ENCODE results near the gene FCHSD2.

DNA sequence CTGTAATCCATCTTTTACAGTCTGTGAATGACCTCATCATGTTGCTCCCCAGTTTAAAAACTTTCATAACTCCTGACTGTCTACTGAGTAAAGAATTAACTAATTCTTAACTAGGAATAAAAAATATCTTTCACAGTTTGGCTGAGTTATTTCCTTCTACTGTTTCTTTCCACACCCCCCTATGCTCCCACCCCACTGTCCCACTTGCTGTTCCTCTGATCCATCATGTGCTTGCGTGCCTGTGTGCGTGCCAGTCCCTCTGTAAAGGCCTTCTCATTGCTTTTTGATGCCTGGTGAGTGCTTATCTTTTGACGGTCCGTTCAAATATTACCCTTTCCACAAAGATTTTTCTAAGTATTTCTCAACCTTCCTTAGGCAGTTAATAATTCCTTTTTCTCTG is 272.3 kb downstream of the FCHSD2 start:
- TF ChIP-seq, protein P1, sequence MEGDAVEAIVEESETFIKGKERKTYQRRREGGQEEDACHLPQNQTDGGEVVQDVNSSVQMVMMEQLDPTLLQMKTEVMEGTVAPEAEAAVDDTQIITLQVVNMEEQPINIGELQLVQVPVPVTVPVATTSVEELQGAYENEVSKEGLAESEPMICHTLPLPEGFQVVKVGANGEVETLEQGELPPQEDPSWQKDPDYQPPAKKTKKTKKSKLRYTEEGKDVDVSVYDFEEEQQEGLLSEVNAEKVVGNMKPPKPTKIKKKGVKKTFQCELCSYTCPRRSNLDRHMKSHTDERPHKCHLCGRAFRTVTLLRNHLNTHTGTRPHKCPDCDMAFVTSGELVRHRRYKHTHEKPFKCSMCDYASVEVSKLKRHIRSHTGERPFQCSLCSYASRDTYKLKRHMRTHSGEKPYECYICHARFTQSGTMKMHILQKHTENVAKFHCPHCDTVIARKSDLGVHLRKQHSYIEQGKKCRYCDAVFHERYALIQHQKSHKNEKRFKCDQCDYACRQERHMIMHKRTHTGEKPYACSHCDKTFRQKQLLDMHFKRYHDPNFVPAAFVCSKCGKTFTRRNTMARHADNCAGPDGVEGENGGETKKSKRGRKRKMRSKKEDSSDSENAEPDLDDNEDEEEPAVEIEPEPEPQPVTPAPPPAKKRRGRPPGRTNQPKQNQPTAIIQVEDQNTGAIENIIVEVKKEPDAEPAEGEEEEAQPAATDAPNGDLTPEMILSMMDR (IDR thresholded peaks at IDR 0.05; ENCODE audit: borderline replicate concordance, extremely low read depth, low read length, poor library complexity, severe bottlenecking): no peak
- no peak for TF ChIP-seq EZH2 (IDR thresholded peaks at IDR 0.05; ENCODE audit: borderline replicate concordance, low read depth, low read length, severe bottlenecking)

All from DND-41 (cell line).